ENCODE measurements around the gene IL1B.

Gene IL1B

DNA sequence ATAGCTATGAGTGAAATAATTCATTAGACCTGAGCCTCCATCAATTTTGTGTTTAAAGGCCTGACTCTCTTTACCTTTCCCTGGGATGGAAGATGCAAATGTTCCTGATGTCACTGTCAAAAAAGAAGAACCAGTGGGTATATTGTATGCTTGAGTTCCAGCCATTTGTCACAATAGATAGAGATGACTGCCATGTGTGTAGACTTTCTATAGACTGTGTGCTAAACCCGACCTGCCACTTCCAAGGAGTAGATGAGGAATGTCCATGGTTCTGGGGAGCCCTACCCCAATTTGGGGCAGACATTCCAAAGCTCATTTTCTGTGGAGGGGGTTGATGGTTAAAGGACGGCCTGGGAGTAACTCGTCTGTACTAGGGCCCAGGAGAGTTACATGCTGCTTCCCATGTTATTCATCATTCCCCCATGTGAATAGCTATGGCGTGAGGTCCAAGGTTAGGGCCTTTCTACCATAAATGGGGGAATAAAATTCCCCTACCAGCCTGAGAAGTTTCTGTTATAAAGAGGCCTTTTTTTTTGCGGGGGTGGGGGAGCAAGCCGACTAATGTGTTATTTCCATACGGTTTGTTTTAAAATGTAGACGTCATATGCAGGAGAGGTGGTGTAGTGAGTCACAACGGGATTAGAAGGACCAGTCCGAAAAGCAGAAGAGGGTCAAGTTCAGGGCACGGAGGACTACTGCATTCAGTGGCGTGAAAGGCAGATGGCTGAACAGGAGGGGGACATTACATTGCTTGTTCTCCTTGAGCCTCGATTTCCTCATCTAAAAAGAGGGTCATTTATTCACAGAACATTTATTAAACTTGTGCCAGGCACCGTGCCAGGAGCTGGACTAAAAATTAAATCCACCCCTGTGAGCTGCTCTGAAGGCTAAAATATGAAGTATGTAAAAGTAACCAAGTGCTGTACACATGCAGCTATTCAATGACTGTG is 24.0 kb downstream of the IL1B start:
- TF ChIP-seq, protein P1, sequence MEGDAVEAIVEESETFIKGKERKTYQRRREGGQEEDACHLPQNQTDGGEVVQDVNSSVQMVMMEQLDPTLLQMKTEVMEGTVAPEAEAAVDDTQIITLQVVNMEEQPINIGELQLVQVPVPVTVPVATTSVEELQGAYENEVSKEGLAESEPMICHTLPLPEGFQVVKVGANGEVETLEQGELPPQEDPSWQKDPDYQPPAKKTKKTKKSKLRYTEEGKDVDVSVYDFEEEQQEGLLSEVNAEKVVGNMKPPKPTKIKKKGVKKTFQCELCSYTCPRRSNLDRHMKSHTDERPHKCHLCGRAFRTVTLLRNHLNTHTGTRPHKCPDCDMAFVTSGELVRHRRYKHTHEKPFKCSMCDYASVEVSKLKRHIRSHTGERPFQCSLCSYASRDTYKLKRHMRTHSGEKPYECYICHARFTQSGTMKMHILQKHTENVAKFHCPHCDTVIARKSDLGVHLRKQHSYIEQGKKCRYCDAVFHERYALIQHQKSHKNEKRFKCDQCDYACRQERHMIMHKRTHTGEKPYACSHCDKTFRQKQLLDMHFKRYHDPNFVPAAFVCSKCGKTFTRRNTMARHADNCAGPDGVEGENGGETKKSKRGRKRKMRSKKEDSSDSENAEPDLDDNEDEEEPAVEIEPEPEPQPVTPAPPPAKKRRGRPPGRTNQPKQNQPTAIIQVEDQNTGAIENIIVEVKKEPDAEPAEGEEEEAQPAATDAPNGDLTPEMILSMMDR (IDR thresholded peaks at IDR 0.05): no peak
- peak overlapping the region; percentile 46 for H3K27ac ChIP-seq
- H3K4me1 ChIP-seq (ENCODE audit: control insufficient read depth in 1 of 2, insufficient read depth in 1 of 2, low read depth in 1 of 2, low read length in 1 of 2): peaks cover 10 to 17% of the 10 kb centered on the region in 2 experiments
- no peak overlapping the region for H3K4me3 ChIP-seq (ENCODE audit: low read depth in 1 of 2, low read length in 1 of 2)
- H3K36me3 ChIP-seq: no peaks in the 10 kb centered on the region
- H3K27me3 ChIP-seq: no peaks in the 10 kb centered on the region
- no peaks in the 10 kb centered on the region for H3K9me3 ChIP-seq

DNA sequence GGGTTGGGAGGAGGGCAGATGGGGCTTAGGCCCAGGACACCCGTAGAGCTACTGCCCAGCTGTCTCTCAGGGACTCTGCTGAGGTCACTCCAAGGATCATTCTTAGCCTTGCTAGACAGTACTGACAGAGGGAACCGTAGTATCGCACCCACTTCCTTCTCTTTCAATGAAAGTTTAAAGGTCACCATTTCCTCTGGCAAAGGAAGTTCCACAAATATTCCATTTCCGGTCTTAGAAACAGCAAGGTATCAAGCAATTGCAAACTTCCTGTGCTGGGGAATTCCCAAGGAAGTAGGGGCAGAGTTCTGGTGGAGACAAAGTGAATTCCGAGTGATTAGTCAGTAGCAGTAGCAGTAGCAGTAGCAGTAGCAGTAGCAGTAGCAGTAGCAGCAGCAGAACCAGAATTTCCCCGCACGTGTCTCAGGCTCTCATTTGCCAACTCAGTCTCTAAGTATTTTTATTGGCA is 24.7 kb downstream of the IL1B start:
- Histone ChIP-seq H3K27ac (peak overlapping the region; percentile 46), H3K9me3 (no peaks in the 10 kb centered on the region), H3K4me3 (ENCODE audit: low read depth in 1 of 2, low read length in 1 of 2) (no peak overlapping the region), H3K27me3 (no peaks in the 10 kb centered on the region), H3K4me1 (ENCODE audit: control insufficient read depth in 1 of 2, insufficient read depth in 1 of 2, low read depth in 1 of 2, low read length in 1 of 2) (peaks cover 10 to 17% of the 10 kb centered on the region in 2 experiments), H3K36me3 (no peaks in the 10 kb centered on the region)
- TF ChIP-seq, protein P1 (IDR thresholded peaks at IDR 0.05): no peak

DNA sequence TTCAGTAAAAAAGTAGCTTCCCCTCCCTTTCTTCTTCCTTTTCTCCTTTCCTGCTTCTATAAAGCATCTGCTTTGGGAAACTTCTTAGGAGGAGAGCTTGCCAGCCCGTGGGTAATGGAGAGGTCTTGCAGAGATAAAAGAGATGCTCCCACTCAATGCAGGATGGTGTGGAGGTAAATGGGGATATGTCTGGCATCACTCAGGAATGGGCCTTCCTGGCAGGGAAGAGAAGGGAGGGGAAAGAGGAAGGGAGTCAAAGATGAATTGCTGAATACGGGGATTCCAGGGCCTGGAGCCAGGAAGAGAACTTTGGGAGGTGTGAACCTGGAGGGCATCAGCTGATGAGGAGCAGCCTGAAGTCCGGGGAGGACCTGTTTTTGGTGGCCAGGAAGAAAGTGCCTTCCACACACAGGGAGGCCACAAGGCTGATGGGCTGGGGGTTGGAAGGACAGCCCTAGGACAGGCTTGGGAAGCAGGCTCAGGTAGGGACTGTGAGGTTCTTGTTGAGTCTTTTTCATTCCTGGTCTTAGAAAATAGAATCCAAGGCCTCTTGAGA is 25.2 kb downstream of the IL1B start:
- H3K4me3 ChIP-seq (ENCODE audit: low read depth in 1 of 2, low read length in 1 of 2): no peak overlapping the region
- no peaks in the 10 kb centered on the region for H3K9me3 ChIP-seq
- no peaks in the 10 kb centered on the region for H3K27me3 ChIP-seq
- TF ChIP-seq, protein P1 (IDR thresholded peaks at IDR 0.05): no peak
- no peaks in the 10 kb centered on the region for H3K36me3 ChIP-seq
- H3K4me1 ChIP-seq (ENCODE audit: control insufficient read depth in 1 of 2, insufficient read depth in 1 of 2, low read depth in 1 of 2, low read length in 1 of 2): peaks cover 10 to 17% of the 10 kb centered on the region in 2 experiments
- H3K27ac ChIP-seq: peak overlapping the region; percentile 46

DNA sequence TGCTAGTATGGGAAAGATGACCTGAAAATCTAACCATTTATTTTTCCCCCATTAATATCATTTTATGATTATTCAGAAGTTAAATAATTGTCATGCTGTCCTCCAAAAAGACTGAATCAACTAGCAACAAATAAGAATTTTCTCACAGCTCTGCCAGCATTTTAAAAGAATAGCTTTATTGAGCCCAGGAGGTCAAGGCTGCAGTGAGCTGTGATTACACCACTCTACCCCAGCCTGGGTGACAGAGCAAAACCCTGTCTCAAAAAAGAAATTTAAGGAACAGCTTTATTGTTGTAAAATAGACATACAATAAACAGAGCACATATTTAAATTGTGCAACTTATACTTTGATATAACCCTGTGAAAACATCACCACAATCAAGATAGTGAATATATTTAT is 27.5 kb downstream of the IL1B start:
- TF ChIP-seq, protein P1 (IDR thresholded peaks at IDR 0.05): no peak
- Histone ChIP-seq H3K4me3 (ENCODE audit: low read depth in 1 of 2, low read length in 1 of 2) (no peak overlapping the region), H3K27me3 (no peaks in the 10 kb centered on the region), H3K9me3 (no peaks in the 10 kb centered on the region), H3K27ac (no peak overlapping the region), H3K36me3 (no peaks in the 10 kb centered on the region), H3K4me1 (ENCODE audit: control insufficient read depth in 1 of 2, insufficient read depth in 1 of 2, low read depth in 1 of 2, low read length in 1 of 2) (peaks cover 10 to 17% of the 10 kb centered on the region in 2 experiments)

DNA sequence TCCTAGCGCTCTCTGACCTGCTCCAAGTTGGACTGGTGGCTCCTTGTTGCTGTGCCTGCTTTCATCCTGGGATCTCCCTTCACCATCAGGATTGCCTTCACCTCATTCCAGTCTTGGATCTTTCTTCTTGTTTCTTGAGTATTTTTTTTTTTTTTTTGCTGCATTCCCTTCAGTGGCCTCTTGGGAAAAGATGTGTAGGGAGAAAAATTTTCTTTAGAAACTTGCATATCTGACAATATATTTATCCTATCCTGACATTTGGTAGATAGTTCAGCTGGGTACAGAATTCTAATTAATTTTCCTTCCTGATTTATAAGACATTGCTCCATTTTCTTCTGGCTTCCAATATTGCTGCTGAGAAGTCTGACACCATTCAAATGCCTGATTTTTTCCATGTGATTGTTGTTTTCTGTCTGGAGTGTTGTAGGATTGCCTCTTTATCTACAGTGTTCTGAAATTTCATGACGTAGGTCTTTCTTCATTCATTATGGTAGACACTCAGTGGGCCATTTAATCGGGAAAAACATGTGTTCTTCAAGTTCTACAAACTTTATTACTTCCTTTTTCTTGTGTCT is 29.3 kb downstream of the IL1B start:
- peaks cover 10 to 16% of the 10 kb centered on the region in 2 experiments for H3K4me1 ChIP-seq (ENCODE audit: control insufficient read depth in 1 of 2, insufficient read depth in 1 of 2, low read depth in 1 of 2, low read length in 1 of 2)
- H3K36me3 ChIP-seq: no peaks in the 10 kb centered on the region
- no peaks in the 10 kb centered on the region for H3K27me3 ChIP-seq
- H3K4me3 ChIP-seq (ENCODE audit: low read depth in 1 of 2, low read length in 1 of 2): no peak overlapping the region
- TF ChIP-seq, protein P1 (IDR thresholded peaks at IDR 0.05): no peak
- no peak overlapping the region for H3K27ac ChIP-seq
- no peaks in the 10 kb centered on the region for H3K9me3 ChIP-seq
